PFSK-1 (cell line): ENCODE results near the gene LDB3.

Experiments used
- FOXP2 ChIP-seq: optimal IDR thresholded peaks from 2 replicates; pipeline ENCODE3; 2011; ENCODE audit warnings: borderline replicate concordance, control low read depth, inconsistent platforms; ENCODE audit not compliant: insufficient read depth; ENCODE audit errors: extremely low read length, extremely low read depth
- POLR2AphosphoS5 ChIP-seq: IDR thresholded peaks from 2 replicates; pipeline ENCODE4 v1.6.1; 2012; ENCODE audit warnings: low read depth, mild to moderate bottlenecking, control low read depth, low read length, moderate library complexity
- REST ChIP-seq, 2 experiments: IDR thresholded peaks; 2 replicates each; pipeline versions ENCODE4 v1.6.1 to v1.8.0; 2011 to 2012; ENCODE audit warnings: low read depth in 2 of 2, low read length in 2 of 2, control low read depth in 1 of 2, inconsistent platforms in 1 of 2, mild to moderate bottlenecking in 1 of 2, moderate library complexity in 1 of 2; ENCODE audit not compliant: insufficient read depth in 1 of 2
- SIN3A ChIP-seq: IDR thresholded peaks from 2 replicates; pipeline ENCODE4 v1.6.1; 2012; ENCODE audit warnings: mild to moderate bottlenecking, low read length, moderate library complexity, borderline replicate concordance; ENCODE audit not compliant: insufficient read depth

- no peak for TF ChIP-seq FOXP2
- no peak for TF ChIP-seq SIN3A
- no peak for TF ChIP-seq POLR2AphosphoS5
- TF ChIP-seq REST (IDR thresholded peaks at IDR 0.05; ENCODE audit: insufficient read depth in 1 of 2, low read depth in 2 of 2, low read length in 2 of 2) = no peak
Measured at GRCh38 chr10:86753638-86754434, 85.5 kb downstream of the LDB3 start.
